ENCODE data around the gene ETAA1.

GRCh38 chr2:67384123-67384822 is 12.9 kb upstream of the ETAA1 start:
- TF ChIP-seq MED1 (CRISPR knock-in tag; IDR thresholded peaks at IDR 0.05): no peak
- no peak for TF ChIP-seq MAZ (IDR thresholded peaks at IDR 0.05; ENCODE audit: borderline replicate concordance, low read depth, low read length)
- TF ChIP-seq MAZ (CRISPR knock-in tag; IDR thresholded peaks at IDR 0.05; ENCODE audit: low read depth): no peak
- TF ChIP-seq ZNF124 (CRISPR knock-in tag; IDR thresholded peaks at IDR 0.05): no peak
- no peak for TF ChIP-seq ZBTB1 (CRISPR knock-in tag; IDR thresholded peaks at IDR 0.05; ENCODE audit: borderline replicate concordance)
- TF ChIP-seq KLF13 (CRISPR knock-in tag; IDR thresholded peaks at IDR 0.05): no peak
- no peak for TF ChIP-seq UBTF (CRISPR knock-in tag; IDR thresholded peaks at IDR 0.05)

All from HepG2 (cell line).